ENCODE data around the gene CACNA2D3. TPM values are rescaled to one million over a fixed set of nuclear protein-coding genes. Genes with fewer than 3 reads are reported as not detected.

CACNA2D3 gene
- total RNA-seq, 1 experiment from 2014 or later, result not detected

DNA sequence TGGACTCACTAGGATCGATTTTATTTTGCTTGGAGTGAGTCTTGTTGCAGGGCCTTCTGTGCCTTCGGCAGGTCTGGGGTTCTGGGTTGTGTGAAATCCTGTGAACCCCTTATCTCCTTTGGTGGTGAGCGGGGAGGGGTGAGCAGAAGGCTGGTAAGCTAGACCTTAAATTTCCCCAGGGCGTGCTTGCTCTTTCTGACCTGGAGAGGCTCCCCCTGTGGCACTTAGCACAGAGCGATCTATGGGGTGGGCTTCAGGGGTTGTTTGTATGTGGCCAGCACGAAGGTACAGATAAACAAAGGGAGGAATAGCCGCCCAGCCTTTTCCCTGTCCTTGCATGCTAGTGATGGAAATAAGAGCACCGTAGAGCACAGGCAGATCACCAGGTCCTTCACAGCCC, 11.8 kb downstream of the CACNA2D3 start:
- POLR2A ChIA-PET (ENCODE audit: unreplicated experiment), result no interaction called here

GRCh38 chr3:54134713-54135112, 12.4 kb downstream of the CACNA2D3 start:
- H3K4me2 ChIP-seq (ENCODE audit: low read length), result no peak overlapping the region
- no peak overlapping the region for H3K9ac ChIP-seq (ENCODE audit: low read length)
- H3K27me3 ChIP-seq (ENCODE audit: low read length), result peaks cover 89% of the 10 kb centered on the region
- H3K4me1 ChIP-seq (ENCODE audit: insufficient read depth, low read length), result no peaks in the 10 kb centered on the region
- H3K27ac ChIP-seq (ENCODE audit: low read length), result no peak overlapping the region
- H3K36me3 ChIP-seq (ENCODE audit: low read depth, low read length), result no peaks in the 10 kb centered on the region
- H2AFZ ChIP-seq (ENCODE audit: low read length), result no peak overlapping the region
- DNase-seq, result no peak
- no TSS peak for BruUV-seq (replicated peaks)
- no peak for TF ChIP-seq EZH2 (IDR thresholded peaks at IDR 0.05; ENCODE audit: low read length, unreplicated experiment)
- TF ChIP-seq EZH2phosphoT487 (IDR thresholded peaks at IDR 0.05; ENCODE audit: borderline replicate concordance, low read length), result no peak
- no peak for TF ChIP-seq CTCF (conservative IDR thresholded peaks at IDR 0.05; ENCODE audit: low read depth, low read length)
- ChIA-PET CTCF (no interaction called here), POLR2A (ENCODE audit: unreplicated experiment) (no interaction called here)
- no peaks in the 10 kb centered on the region for H3F3A ChIP-seq (ENCODE audit: low read length, unreplicated experiment)
- no peaks in the 10 kb centered on the region for H3K9me3 ChIP-seq (ENCODE audit: low read length)
- H3K9me2 ChIP-seq (replicated peaks; ENCODE audit: low read length), result no peaks in the 10 kb centered on the region
- ATAC-seq, result no peak
- intact Hi-C loops (cut with micrococcal nuclease), result no loop called here
- no peaks in the 10 kb centered on the region for H4K20me1 ChIP-seq (ENCODE audit: low read length)
- H3K79me2 ChIP-seq (ENCODE audit: low read length), result no peaks in the 10 kb centered on the region
- H3K4me3 ChIP-seq (ENCODE audit: low read length), result no peak overlapping the region

More for the DNA sequence above, 11.8 kb downstream of the CACNA2D3 start:
- no TSS peak for BruUV-seq (replicated peaks)
- H3K27ac ChIP-seq (ENCODE audit: low read length), result no peak overlapping the region
- no peak overlapping the region for H3K9ac ChIP-seq (ENCODE audit: low read length)
- TF ChIP-seq CTCF (conservative IDR thresholded peaks at IDR 0.05; ENCODE audit: low read depth, low read length), result no peak
- no peaks in the 10 kb centered on the region for H3K79me2 ChIP-seq (ENCODE audit: low read length)
- no peaks in the 10 kb centered on the region for H3K36me3 ChIP-seq (ENCODE audit: low read depth, low read length)
- no peak overlapping the region for H3K4me2 ChIP-seq (ENCODE audit: low read length)
- CTCF ChIA-PET, result no interaction called here
- no peaks in the 10 kb centered on the region for H3K9me3 ChIP-seq (ENCODE audit: low read length)
- H3K9me2 ChIP-seq (replicated peaks; ENCODE audit: low read length), result no peaks in the 10 kb centered on the region
- no peaks in the 10 kb centered on the region for H4K20me1 ChIP-seq (ENCODE audit: low read length)
- H3K4me3 ChIP-seq (ENCODE audit: low read length), result no peak overlapping the region
- no peaks in the 10 kb centered on the region for H3K4me1 ChIP-seq (ENCODE audit: insufficient read depth, low read length)
- no peaks in the 10 kb centered on the region for H3F3A ChIP-seq (ENCODE audit: low read length, unreplicated experiment)
- intact Hi-C loops (cut with micrococcal nuclease), result no loop called here
- ATAC-seq, result no peak
- peaks cover 89% of the 10 kb centered on the region for H3K27me3 ChIP-seq (ENCODE audit: low read length)
- no peak overlapping the region for H2AFZ ChIP-seq (ENCODE audit: low read length)
- no peak for DNase-seq

DNA sequence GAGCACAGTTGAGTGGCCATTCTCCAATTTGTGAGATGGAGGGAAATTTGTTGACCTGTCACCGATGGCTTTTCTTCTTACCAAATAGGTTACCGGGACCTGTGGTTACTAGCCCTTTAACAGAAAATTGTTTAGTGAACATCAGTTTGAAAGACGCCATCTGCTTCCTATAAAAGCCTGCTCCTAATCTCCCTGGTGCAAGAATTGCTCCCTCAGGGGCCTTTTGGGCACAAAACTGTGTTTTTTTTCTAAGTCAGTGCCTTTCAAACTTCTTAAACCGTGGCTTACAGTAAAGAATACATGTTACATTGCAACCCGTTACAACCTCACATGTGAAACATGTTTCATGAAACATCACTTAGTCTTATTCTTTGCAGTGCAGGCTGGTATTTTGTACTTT, 15.0 kb downstream of the CACNA2D3 start:
- H3K9me3 ChIP-seq (ENCODE audit: low read length), result no peaks in the 10 kb centered on the region
- H3K36me3 ChIP-seq (ENCODE audit: low read depth, low read length), result no peaks in the 10 kb centered on the region
- ChIA-PET POLR2A (ENCODE audit: unreplicated experiment) (no interaction called here), CTCF (no interaction called here)
- H3K27ac ChIP-seq (ENCODE audit: low read length), result no peak overlapping the region
- intact Hi-C loops (cut with micrococcal nuclease), result no loop called here
- no peaks in the 10 kb centered on the region for H3F3A ChIP-seq (ENCODE audit: low read length, unreplicated experiment)
- H3K4me3 ChIP-seq (ENCODE audit: low read length), result no peak overlapping the region
- H3K9me2 ChIP-seq (replicated peaks; ENCODE audit: low read length), result no peaks in the 10 kb centered on the region
- no peak for DNase-seq
- H3K9ac ChIP-seq (ENCODE audit: low read length), result no peak overlapping the region
- no peak for TF ChIP-seq CTCF (conservative IDR thresholded peaks at IDR 0.05; ENCODE audit: low read depth, low read length)
- TF ChIP-seq EZH2phosphoT487 (IDR thresholded peaks at IDR 0.05; ENCODE audit: borderline replicate concordance, low read length), result no peak
- no peak for TF ChIP-seq EZH2 (IDR thresholded peaks at IDR 0.05; ENCODE audit: low read length, unreplicated experiment)
- no peak overlapping the region for H2AFZ ChIP-seq (ENCODE audit: low read length)
- no peaks in the 10 kb centered on the region for H4K20me1 ChIP-seq (ENCODE audit: low read length)
- no peaks in the 10 kb centered on the region for H3K4me1 ChIP-seq (ENCODE audit: insufficient read depth, low read length)
- peaks cover 82% of the 10 kb centered on the region for H3K27me3 ChIP-seq (ENCODE audit: low read length)
- no peaks in the 10 kb centered on the region for H3K79me2 ChIP-seq (ENCODE audit: low read length)
- no peak for ATAC-seq
- H3K4me2 ChIP-seq (ENCODE audit: low read length), result no peak overlapping the region
- BruUV-seq (replicated peaks), result no TSS peak
